ENCODE data around the gene FKBP14.

DNA sequence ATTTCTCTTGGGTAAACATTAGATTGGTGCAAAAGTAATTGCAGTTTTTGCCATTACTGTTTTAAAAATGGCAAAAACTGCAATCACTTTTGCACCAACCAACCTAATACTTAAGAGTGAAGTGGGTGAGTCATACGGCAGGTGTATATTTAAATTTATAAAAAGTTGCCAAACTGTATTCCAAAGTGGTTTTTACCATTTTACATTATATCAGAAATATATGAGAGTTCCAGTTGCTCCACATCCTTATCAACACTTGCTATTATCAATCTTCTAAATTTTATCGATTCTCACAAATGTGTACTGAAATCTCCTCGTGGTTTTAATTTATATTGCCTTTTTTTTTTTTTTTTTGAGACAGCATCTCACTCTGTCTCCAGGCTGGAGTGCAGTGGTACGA lies 33.4 kb downstream of the FKBP14 start:
- TF ChIP-seq, protein P1, sequence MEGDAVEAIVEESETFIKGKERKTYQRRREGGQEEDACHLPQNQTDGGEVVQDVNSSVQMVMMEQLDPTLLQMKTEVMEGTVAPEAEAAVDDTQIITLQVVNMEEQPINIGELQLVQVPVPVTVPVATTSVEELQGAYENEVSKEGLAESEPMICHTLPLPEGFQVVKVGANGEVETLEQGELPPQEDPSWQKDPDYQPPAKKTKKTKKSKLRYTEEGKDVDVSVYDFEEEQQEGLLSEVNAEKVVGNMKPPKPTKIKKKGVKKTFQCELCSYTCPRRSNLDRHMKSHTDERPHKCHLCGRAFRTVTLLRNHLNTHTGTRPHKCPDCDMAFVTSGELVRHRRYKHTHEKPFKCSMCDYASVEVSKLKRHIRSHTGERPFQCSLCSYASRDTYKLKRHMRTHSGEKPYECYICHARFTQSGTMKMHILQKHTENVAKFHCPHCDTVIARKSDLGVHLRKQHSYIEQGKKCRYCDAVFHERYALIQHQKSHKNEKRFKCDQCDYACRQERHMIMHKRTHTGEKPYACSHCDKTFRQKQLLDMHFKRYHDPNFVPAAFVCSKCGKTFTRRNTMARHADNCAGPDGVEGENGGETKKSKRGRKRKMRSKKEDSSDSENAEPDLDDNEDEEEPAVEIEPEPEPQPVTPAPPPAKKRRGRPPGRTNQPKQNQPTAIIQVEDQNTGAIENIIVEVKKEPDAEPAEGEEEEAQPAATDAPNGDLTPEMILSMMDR (conservative IDR thresholded peaks at IDR 0.05) = no peak
- TF ChIP-seq EZH2 (IDR thresholded peaks at IDR 0.05; ENCODE audit: low read depth) = no peak
